Prostate gland (tissue), 2 donors: ENCODE data around the gene COL16A1.

ENCODE experiments used
- POLR2A ChIP-seq: fragments of 450-650 bp; IDR thresholded peaks from one replicate; pipeline ENCODE4 v1.6.1; 2016; ENCODE audit warnings: antibody characterized with exemption, mild to moderate bottlenecking
- POLR2AphosphoS5 ChIP-seq: sonication (generic); formaldehyde crosslinking; IDR thresholded peaks from one replicate; pipeline ENCODE4 v1.6.1; 2017; ENCODE audit warnings: antibody characterized with exemption
- TF ChIP-seq, protein P1 (sequence below), 4 experiments: fragments of 200-600 bp in 2 of 4; fragments of 450-650 bp in 2 of 4; sonication (generic) in 2 of 4; IDR thresholded peaks; 1 replicate in 3 of 4; 2 replicates in 1 of 4; pipeline ENCODE4 v1.5.1; 2016 to 2019; ENCODE audit warnings: antibody characterized with exemption in 4 of 4, mild to moderate bottlenecking in 2 of 4, moderate library complexity in 2 of 4

DNA sequence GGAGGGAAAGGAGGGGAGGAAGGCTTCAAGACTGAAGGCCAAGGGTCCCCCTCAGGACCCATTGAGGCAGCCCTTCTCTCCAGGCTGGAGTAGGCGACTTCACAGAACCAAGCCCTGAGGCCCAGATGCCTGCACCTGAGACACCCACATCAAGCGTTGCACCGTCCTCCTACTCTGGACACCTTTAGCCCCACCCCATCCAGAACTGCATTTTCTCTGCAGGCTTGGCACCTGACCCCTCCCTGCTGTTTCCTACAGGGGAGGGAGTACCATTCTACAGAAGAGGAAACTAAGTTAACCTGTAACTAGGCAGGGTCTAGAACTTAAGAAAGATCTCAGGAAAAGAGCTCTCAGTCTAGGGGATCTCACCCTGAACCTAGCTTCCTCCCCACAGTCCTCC, 71.2 kb downstream of the COL16A1 start:
- TF ChIP-seq, protein P1, sequence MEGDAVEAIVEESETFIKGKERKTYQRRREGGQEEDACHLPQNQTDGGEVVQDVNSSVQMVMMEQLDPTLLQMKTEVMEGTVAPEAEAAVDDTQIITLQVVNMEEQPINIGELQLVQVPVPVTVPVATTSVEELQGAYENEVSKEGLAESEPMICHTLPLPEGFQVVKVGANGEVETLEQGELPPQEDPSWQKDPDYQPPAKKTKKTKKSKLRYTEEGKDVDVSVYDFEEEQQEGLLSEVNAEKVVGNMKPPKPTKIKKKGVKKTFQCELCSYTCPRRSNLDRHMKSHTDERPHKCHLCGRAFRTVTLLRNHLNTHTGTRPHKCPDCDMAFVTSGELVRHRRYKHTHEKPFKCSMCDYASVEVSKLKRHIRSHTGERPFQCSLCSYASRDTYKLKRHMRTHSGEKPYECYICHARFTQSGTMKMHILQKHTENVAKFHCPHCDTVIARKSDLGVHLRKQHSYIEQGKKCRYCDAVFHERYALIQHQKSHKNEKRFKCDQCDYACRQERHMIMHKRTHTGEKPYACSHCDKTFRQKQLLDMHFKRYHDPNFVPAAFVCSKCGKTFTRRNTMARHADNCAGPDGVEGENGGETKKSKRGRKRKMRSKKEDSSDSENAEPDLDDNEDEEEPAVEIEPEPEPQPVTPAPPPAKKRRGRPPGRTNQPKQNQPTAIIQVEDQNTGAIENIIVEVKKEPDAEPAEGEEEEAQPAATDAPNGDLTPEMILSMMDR (IDR thresholded peaks at IDR 0.05): no peak
- TF ChIP-seq POLR2AphosphoS5: no peak
- no peak for TF ChIP-seq POLR2A
